LNCaP clone FGC (cell line): ENCODE data around the gene ZNF804A.

Source experiments
- DNase-seq: peaks from one replicate; pipeline ENCODE4 v3.0.0-alpha.2; 2011; ENCODE audit warnings: low read depth
- H3K4me3 ChIP-seq: 2 replicates; pipeline ENCODE4 v1.5.1; 2011; ENCODE audit warnings: mild to moderate bottlenecking, low read depth, low read length, control low read depth
- TF ChIP-seq, protein P1 (sequence below): IDR thresholded peaks from 2 replicates; pipeline ENCODE4 v1.5.1; 2012; ENCODE audit warnings: mild to moderate bottlenecking; ENCODE audit not compliant: control insufficient read depth, insufficient read depth; ENCODE audit errors: extremely low read depth

ZNF804A gene

DNA sequence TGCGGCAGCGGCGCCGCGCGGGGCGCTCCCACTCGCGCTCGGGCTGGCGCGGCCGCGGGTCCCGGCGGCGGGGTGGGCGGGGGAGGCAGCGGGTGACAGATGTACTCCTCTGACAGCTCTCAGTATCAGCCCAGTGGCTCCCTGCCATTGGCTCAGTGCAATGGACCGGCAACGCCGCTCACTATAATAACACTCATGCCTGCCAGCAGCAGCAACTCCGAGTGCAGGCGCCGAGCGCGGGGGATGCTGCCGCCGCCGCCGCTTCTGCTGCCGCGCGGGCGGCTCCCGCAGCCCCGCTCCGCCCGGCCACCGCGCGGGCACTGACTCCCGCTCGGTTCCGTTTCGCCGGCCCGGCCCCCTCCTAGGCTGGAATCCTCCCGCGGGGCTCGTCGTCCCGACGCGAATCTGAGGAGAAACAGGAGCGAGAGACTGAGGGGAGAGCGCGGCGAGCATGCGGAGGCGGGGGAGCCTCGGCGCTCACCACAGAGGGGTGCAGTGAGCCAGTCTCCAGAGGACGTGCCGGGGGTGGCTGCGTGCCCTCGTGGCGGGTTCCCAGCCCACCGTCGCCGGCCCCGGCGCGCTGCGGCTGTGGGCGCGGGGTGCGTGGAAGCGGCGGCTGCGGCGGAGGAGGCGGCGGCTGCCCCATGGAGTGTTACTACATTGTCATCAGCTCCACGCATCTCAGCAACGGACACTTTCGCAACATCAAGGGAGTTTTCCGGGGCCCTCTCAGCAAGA lies at the start of gene ZNF804A:
ZNF804A (plus strand) TSS at position 214 of the 738 bp plus-strand sequence; CDS start at position 645, 431 bp downstream.
- H3K4me3 ChIP-seq, result no peak within 1 kb of the TSS
- TF ChIP-seq, protein P1, sequence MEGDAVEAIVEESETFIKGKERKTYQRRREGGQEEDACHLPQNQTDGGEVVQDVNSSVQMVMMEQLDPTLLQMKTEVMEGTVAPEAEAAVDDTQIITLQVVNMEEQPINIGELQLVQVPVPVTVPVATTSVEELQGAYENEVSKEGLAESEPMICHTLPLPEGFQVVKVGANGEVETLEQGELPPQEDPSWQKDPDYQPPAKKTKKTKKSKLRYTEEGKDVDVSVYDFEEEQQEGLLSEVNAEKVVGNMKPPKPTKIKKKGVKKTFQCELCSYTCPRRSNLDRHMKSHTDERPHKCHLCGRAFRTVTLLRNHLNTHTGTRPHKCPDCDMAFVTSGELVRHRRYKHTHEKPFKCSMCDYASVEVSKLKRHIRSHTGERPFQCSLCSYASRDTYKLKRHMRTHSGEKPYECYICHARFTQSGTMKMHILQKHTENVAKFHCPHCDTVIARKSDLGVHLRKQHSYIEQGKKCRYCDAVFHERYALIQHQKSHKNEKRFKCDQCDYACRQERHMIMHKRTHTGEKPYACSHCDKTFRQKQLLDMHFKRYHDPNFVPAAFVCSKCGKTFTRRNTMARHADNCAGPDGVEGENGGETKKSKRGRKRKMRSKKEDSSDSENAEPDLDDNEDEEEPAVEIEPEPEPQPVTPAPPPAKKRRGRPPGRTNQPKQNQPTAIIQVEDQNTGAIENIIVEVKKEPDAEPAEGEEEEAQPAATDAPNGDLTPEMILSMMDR, result no peak
- DNase-seq, result no peak

DNA sequence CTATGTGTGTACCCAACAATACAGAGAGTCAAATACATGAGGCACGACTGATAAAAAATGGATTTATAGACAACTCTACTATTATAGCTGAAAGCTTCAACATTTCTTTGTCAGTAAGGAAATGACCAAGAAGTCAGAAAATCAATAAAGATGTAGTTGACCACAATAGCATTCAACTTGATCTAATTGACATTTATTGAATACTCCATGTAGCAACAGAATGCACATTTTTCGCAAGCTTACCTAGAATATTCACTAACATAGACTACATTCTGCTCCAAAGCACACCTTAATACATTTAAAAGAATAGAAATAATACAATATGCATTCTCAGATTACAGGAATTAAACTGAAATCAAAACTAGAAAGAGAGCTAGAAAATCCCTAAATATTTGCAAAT lies 49.2 kb upstream of the ZNF804A start:
- H3K4me3 ChIP-seq, result no peak overlapping the region
- no peak for DNase-seq
- TF ChIP-seq, protein P1, result no peak

DNA sequence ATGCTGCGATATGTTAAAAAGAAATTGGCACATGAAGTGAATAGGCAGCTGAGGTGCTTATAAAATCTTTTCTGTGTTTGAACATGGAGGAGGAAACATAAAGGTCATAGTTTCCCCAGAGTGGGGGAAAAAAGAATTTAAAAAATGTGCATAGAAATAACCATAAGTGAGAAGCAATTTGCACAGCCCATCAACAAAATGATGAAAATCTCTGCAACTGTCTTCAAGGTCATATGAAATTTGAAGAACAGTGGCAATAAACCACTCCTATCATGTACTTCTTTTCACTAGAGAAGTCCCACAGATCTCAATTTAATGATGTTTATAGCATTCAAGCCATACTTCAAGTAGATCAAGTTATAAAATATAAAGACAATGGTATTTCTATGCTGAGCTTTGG lies 46.7 kb upstream of the ZNF804A start:
- TF ChIP-seq, protein P1, result no peak
- no peak for DNase-seq
- no peak overlapping the region for H3K4me3 ChIP-seq

DNA sequence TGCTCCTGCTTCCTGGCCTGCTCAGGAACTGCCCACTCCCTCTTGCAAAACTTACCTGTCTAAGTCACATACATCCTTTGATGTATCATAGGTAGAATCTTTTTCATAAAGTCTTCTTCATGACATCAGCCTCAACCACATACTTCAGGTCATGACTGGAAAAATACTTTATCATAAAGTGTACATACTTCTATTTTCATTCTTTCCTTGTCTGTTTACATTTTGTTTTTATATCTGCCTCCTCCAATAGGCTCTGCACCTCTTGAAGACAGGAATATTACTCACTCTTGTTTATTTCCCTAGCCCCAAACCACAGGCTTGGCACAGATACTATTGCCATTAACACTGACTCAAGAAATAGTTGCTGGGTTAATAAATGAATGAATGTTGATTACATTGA lies 43.6 kb upstream of the ZNF804A start:
- no peak overlapping the region for H3K4me3 ChIP-seq
- DNase-seq, result no peak
- TF ChIP-seq, protein P1, result no peak

DNA sequence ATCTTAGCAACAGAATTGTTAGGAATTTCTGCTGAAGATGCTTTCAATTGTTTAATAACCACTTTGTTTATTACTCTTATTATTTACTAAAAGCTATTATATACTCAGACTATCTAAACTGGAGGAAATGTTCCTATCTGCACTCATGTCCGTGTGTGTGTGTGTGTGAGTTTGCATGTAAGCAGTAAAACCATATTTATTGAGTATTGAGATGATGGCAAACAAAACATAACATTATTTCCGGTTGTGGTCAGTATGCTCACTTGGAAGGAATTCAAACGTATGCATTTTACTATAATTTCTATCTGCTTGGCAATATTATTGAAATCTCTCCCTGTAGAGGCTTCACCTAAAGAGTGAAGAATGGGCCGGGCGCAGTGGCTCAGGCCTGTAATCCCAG lies 43.0 kb upstream of the ZNF804A start:
- H3K4me3 ChIP-seq, result no peak overlapping the region
- TF ChIP-seq, protein P1, result no peak
- DNase-seq, result peak; percentile 67

DNA sequence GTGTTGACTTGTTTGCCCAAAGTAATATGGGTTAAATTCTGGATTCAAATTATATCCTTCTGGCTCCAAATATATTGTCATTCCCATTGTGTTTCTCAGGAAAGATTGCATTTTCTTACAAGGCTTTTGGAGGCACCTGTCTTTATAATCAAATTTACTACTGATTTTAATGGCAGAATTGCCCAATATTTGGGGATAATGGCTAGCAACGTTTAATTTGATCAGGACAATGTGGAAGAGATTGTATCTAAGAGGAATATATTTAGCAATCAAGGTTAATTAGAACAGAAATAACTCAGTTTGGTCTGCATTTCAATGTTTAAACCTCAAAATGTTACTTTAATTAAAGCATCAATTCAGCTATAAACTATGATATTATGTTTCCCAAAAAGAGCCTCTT lies 41.7 kb upstream of the ZNF804A start:
- TF ChIP-seq, protein P1, result no peak
- H3K4me3 ChIP-seq, result no peak overlapping the region
- DNase-seq, result no peak

DNA sequence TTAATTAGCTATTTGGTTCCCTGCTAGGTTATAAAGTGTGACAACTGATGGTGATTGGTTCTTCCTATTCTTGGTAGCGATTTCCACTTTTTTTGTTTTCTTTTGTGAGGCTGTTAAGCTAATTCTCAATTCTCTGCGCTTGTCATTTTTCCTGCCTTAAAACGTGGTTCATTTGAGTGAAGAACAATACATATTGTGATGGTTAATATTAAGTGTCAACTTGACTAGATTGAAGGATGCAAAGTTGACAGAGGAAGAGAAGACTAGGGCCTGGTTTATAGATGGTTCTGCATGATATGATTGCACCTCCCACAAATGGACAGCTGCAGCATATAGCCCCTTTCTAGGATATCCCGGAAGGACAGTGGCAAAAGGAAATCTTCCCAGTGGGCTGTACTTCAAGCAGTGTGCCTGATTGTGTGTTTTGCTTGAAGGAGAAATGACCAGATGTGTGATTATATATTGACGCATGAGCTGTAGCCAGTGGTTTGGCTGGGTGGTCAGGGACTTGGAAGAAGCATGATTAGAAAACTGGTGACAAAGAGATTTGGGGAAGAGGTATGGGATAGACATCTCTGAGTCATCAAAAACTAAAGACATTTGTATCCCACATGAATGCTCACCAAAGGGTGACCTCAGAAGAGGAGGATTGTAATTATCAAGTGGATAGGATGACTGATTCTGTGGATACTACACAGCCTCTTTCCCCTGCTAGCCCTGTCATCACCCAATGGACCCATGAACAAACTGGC lies 39.4 kb upstream of the ZNF804A start:
- TF ChIP-seq, protein P1, result no peak
- DNase-seq, result no peak
- H3K4me3 ChIP-seq, result no peak overlapping the region
